Epithelial cell of prostate (primary cell): ENCODE measurements around the gene FHOD3.
"Not testable (repeated sequence)": the region's sequence is repeated elsewhere in the genome, so short reads cannot be mapped to it uniquely, and the experiment has no call there.

Source experiments
- DNase-seq: peaks from one replicate; pipeline ENCODE4 v3.0.0-alpha.2; 2011; ENCODE audit warnings: low read depth, low spot score
- H3K27ac ChIP-seq: fragments of 450-650 bp; 2 replicates; pipeline ENCODE4 v1.5.1; 2017; ENCODE audit warnings: mild to moderate bottlenecking

Gene FHOD3

DNA sequence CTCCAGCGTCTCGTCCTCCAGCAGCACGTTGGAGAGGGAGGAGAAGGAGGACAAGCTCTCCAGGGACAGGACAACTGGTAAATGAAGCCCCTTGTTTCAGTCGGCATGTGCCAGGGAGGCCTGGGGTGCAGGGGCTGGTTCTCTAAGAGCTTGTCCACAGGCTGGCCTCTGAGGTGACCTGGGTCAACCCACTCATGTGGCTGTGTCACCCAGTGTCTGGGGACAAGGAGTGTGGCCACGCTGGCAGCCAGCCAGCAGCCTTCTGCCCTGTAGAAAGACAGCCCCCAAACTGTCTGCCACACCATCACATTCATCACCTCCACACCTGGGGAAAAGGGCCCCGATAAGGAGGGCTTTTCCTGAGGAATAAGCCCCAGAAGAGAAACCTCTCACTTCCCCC lies 411.8 kb downstream of the FHOD3 start:
- no peak for DNase-seq
- no peak overlapping the region for H3K27ac ChIP-seq

DNA sequence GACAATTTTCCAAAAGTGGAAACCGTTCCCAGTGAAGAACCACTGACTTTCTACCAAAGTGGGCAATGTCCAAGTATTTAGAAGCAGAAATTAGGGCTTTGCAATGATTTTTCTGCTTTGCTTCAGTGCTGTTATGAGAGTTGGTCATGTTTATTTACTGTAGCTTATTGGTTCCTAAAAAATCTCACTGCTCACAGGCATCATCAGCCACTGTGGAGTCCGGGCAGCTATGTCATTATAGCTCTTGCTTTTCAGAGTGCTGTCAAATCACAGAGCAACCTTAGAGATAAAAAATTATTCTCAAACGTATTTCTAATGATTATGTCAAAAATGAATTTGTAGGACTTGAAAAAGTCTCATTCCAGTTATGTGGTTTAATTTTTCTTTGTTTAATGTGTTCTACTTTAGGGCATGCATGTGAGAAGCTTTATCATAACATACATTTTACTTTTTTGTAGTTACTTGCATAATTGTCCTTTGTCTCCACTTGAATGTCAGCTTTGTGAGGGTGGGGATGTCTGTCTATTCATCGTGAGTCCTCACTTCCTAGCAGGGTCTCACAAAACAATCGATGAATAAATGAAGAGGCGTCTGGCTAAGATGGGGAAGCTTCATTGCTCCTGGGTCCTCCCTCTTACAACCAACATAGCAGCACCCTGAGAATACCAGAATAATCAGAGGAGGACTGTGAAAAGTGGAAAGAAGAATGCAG lies 413.7 kb downstream of the FHOD3 start:
- DNase-seq: no peak
- no peak overlapping the region for H3K27ac ChIP-seq

DNA sequence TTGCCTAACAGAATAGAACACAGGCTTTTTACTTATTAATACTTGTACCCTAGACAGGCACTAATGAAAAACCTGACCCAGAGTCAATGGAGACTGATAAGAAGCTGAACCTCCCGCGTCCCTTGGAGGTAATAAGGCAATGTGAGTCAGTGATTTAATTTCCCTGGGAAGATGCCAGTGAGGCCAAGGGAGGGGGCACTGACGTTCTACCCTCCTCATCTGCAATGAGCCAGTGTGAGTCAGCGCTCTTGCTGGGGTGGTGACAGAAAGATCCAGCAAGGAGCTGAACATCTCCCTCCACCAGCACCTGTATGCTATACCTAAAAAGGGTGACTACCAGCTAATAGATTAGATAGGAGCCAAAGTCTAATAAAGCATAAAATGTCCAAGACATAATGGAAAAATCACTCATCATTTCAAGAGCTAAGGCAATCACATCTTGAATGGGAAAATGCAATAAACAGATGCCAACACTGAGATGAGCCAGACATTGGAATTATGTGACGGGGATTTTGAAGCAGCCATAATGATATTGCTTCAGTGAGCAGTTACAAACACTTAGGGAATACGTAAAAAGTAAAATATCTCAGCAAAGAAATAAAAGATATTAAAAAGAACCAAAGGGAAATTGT lies 414.4 kb downstream of the FHOD3 start:
- DNase-seq: peak; percentile 49
- H3K27ac ChIP-seq: no peak overlapping the region

DNA sequence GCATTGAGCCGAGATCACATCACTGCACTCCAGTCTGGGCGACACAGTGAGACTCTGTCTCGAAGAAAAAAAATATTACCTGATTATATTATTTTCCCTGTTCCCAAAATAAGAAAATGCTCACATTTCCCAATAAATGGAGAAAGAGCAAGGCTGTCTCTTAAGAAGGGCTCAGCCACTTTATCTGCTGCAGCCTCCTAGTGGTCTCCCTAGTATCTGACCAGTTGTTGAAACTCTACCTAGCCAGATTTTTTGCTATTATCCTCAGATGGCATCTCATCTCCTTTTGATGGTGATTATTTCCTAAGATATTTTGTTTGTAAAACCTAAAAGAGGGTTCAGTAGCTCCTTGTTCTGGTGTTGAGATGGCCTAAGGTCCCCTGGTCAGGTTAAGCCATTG lies 417.0 kb downstream of the FHOD3 start:
- H3K27ac ChIP-seq: no peak overlapping the region
- DNase-seq: no peak

DNA sequence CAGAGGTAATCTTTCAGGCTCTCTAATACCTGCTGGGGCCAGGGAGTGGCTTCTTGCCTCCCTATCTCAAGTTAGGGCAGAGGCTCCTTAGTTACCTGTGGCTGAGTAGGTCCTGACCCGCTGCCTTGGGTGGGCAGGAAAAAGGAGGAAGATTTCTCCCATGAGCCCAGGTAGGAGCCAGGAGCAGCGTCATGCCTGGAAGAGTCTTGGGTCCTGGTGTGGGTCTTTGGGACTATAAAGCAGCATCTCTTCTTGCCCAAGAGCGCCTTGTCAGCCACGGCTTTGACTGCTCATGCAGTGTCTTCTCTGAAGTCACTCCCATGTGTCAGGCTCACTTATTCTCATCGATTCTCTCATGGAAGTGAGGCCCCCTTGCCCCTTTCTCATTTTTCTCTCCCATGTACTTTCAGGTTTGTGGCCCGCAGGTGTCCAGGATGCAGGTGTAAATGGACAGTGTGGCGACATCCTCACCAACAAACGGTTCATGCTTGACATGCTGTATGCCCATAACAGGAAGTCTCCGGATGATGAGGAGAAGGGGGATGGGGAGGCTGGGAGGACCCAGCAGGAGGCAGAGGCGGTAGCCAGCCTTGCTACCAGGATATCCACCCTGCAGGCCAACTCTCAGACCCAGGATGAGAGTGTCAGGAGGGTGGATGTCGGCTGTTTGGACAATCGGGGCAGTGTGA lies 420.1 kb downstream of the FHOD3 start:
- no peak overlapping the region for H3K27ac ChIP-seq
- DNase-seq: no peak

DNA sequence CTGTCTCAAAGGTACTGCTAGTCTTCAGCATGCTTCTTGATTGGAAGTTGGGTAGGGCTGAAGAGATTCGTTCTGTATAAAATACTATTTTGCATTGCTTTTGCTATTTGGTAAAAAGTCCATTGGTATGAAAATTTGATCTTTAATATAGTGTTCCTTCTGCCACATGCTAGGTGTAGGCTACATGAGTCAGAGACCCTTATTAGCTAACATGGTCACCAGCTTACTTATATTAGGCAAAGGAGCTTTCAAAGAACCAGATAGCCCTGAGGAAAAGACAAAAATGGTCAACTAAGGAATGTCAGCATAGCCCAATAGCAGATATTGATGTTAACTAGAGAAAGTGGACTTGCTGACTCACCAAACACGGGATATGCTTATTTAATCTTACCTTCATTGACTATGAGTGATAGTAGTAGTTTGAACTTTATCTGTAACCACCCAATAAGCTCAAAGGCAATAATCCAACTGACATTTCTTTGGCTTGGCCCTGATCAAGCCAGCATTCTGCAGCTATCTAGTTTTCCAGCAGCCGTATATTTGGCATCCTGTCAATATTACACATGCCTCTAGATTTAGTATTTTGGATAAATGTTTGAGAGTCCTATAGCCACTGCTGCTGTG lies 421.3 kb downstream of the FHOD3 start:
- no peak for DNase-seq
- H3K27ac ChIP-seq: no peak overlapping the region

DNA sequence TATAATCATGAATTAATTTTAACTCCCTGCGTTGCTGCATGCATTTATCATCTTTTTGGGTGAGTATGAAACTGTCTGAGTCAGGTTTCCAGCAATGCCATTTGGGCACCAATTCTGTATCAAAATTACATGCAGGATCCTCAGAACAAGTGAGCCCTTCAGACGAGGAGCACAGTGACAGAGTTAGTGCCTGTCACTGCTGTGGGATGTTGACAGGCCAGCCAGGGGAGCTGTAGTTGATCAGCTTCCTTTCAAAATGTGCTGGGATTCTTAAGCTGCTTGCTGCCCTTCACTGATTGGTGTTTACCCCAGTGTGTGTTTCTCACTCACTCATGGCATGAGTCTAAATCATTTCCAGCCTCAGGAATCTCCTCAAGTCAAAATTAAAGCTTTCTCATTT lies 422.1 kb downstream of the FHOD3 start:
- H3K27ac ChIP-seq: no peak overlapping the region

DNA sequence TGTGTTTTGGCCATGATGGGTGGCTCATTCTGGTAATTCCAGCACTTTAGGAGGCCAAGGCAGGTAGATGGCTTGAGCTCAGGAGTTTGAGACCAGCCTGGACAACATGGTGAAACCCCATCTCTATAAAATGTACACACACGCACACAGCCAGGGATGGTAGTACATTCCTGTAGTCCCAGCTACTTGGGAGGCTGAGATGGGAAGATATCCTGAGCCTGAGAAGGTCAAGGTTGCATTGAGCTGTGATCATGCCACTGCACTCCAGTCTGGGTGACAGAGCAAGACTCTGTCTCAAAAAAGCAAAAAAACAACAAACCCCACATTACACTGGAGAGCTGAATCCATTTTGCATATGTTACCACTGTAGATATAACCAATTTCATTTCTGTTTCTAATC lies 423.8 kb downstream of the FHOD3 start:
- DNase-seq, H3K27ac ChIP-seq: not testable (repeated sequence)

More for the DNA sequence above, 422.1 kb downstream of the FHOD3 start:
- DNase-seq: no peak

DNA sequence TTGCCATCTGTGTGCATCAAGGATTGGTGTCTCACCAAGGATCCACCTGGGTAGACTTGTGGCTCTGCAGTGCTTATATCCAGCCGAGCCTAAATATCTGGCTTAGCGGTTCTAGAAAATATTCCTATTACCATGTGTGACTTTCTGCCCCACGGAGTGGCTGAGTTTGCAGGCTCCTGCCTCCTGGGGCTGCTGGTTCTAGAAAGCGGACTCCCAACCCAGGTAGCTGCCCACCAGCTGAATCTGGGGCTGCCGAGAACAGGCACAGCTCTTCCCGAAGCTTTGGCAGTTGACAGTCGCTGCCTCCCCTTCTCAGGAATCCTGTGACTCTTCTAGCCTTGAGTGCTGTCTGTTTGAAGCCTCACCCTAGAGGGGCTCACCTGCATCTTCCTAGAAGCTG lies 426.7 kb downstream of the FHOD3 start:
- H3K27ac ChIP-seq: no peak overlapping the region
- no peak for DNase-seq

DNA sequence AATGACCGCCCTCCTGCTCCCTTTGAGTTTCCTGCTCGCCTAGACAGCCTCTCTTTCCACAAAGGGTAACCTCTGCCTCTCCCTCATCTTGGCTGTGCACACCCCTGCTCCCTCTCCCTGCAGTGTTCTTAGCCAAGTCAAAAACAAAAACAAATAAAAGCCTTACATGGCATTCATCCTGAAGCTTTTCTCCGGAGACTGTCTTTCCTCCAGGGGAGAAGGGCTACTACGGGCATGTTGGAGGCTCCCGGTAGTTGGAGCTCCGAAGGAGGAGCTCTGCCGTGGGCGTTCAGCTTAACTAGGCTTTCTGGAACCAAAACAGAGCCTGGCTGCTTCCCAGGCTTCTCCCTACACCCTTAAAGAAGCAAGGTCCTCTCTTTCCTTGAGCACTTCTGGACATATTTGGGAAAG lies 427.1 kb downstream of the FHOD3 start:
- no peak for DNase-seq
- H3K27ac ChIP-seq: no peak overlapping the region

DNA sequence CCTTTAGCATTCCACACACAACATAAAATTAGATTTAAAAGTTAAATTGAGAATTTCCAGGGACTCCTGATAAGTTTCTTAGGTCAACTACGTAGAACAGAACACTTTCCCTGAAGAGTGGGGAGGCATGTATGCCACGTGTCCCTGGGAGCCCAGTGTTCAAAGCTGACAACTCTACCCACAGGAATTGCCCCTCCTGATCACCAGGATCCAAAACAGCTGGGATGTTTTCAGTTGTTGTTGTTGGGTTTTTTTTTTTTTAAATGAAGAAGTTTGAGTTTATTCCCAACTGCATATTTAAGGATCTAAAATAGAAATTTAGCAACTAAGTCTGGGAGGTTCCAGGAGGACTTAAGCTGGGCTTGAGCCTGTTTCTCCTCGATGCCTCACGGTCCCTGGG lies 430.8 kb downstream of the FHOD3 start:
- no peak overlapping the region for H3K27ac ChIP-seq
- no peak for DNase-seq

DNA sequence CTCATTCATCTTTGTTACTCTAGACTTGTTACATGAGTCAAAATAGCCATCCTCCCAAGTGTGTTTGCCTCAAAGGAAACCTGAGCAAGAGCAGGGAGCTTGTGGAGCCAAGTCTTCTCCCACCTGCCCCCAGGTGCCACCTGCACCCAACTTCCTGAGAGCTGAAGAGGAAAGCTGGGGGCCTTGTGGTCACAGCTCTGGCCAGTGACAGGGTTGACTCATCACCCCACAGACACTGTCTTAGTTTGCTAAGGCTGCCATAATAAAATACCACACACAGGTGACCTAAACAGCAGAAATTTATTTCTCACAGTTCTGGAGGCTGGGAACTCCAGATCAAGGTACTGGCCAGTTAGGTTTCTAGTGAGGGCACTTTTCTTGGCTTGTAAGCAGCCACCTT lies 431.7 kb downstream of the FHOD3 start:
- no peak overlapping the region for H3K27ac ChIP-seq
- DNase-seq: no peak

DNA sequence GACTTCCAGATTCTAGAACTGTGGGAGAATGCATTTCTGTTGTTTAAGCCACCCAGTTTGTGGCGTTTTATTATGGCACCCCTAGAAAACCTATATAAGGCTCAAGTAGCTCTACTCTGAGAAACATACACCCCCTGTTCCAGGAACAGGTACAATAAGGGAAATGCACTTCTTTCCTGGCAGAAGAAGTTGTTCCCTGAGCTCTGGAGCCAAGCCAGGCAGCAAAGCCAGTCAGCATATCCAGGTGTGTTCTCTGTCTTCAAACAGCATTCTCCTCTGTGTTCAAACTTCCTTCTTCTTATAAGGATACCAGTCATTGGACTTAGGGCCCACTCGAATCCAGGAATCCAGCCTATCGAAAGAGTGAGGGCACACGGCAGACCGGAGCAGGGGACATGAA lies 434.8 kb downstream of the FHOD3 start:
- H3K27ac ChIP-seq: no peak overlapping the region
- DNase-seq: no peak

DNA sequence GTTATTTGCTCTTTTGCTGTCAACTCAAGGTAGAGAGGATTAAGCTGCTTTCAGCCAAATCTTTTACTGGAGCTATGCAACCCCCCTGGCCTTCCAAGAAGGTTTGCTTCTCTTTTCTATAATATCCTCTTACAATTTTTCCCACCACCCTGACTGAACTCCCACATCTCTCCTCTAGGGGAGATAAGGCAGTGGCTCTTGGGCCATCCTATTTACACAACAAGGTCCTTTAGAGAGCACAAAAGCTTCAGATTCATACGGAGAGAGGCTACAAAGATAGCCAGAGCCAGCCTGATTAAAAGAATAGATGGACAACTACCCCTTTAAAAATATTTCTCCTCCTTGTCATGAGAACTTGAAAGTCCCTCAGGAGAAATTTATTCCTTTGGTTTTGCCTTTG lies 435.6 kb downstream of the FHOD3 start:
- no peak for DNase-seq
- H3K27ac ChIP-seq: no peak overlapping the region

DNA sequence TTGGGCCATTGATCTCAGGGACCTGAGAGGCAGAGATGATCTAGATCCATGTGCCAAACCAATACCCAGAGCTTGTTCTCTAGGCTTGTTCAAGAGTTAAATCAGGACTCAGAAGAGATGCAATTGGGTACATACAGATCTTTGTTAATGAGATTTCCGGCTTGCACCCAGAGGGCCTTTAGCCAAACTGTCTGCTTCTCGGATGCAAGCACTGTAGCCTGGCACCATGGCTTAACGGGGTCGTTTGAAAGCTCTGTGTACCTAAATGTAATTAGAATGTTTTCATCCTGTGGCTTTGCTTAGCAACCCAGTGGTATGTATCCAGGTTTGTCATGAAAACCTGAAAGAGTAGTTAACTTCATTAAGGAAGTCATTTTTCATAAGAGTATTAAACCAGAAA lies 437.1 kb downstream of the FHOD3 start:
- H3K27ac ChIP-seq: no peak overlapping the region
- no peak for DNase-seq

DNA sequence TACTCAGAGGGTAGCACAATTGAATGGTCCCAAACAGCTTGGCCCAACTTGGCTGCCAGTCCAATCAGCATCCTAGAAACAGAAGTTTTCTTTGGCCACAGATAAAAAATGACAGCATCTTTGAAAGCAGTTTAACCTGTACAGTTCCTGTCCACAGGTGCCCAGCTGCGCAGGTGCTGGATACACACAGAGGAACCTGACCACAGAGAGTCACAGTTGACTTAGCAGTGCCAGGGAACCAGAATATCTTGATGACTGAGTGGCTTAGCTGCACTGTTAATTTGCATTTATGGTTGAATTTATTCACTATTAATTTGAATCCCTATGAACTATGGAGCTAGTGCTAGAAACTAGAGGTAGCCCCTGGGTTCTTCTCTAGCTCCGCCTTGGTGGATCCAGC lies 437.6 kb downstream of the FHOD3 start:
- no peak for DNase-seq
- H3K27ac ChIP-seq: no peak overlapping the region

DNA sequence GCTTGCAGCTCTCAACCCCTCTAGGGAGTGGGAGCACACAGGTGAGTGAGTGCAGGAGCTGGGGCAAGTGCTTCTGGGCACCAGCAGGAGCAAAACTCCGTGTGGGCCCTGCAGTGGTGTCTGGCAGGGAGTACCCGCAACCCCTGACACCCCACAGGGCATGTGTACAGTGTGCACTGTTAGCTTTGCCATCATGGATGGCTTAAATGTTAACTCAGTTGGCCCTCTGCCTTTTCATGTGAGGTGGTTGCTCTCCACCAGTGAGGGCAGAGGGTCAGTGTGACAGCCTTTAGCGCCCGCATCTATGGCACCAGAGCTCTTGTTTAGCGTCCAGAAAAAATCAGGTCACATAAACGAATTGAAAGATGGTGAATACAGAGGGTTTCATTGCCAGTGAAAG lies 438.6 kb downstream of the FHOD3 start:
- no peak for DNase-seq
- no peak overlapping the region for H3K27ac ChIP-seq

DNA sequence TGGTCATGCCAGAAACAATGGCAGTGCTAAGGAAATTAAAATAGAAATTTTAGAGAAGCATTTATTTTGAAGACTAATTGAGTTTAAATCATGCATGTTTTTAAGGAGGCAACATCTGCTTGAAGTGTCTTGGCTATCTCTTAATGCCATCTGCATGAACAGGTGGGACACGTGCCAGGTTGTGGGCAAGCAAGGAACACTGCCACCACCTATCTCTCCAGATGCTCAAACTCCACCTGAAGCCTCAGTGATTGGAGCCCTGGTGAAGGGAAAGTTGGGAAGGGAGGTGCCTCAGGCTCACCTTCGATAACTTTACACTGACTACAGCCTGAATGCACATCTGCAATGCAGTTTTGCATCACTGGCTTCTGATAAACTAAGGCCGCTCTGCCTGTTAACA lies 439.8 kb downstream of the FHOD3 start:
- no peak for DNase-seq
- no peak overlapping the region for H3K27ac ChIP-seq

DNA sequence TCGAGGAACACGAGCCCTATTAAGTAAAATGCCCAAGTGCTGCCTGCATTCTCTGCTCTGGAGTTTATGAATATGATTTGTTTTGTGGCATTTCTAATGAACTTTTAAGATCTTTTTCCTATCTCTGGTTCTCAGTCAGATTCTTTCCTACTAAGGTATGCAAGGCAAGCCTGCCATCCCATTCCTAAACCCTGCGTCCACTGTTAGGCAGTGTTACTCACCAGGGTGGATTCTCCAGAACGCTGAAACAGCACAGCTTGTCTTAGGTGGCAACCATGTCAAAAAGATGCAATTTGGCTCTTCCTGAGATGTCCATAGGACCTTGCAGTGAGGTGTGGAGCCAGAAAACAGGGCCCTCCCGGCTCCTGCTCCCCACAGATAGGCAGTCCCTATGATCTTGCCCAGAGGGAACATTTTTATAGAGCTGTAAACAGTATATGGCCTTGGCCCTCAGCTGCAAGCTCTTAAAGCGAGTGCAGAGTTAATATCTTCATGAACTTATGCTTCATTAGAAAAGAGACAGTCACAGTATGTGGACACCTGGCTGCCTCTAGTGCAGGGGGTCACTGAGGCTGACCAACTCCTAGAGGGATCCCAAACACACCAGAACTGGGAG lies 446.9 kb downstream of the FHOD3 start:
- DNase-seq: no peak
- peak overlapping the region; percentile 60 for H3K27ac ChIP-seq

DNA sequence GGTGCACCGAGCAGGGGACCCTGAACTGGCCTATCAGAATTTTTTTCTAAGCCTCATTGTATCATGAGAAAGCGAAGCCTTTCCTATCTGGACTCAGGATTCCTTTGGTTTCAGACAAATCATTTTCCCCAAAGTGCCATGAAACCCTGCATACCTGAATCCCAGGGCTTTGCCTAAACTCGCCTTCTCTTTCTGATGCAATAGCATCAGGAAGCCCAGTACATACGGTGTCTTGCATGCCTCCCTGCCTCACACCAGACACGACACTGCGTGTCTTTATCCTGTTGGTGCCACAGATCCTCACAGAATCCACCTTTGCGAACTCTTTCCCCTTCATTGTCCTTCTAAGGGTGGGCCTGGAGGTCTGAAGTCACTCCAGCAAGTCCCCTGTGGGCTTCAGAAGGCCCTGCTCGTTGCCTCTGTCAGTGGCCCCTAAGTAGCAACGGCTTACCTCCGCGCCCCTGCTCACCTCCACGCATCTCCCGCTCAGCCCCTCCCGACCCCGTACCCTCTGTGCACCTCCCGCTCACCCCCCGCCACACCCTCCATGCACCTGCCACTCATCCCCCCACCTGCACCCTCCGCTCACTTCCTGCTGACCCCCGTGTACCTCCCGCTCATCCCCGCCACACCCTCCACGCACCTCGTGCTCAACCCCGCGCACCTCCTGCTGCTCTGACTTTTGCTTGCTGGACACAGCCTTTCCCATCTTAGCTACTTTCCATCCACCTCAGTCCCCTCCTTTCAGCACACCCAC lies 447.9 kb downstream of the FHOD3 start:
- peak overlapping the region; percentile 60 for H3K27ac ChIP-seq
- DNase-seq: no peak
